H9 (cell line): ENCODE results near the gene CDK10. TPM values are rescaled to one million over a fixed set of nuclear protein-coding genes. Genes with fewer than 3 reads are reported as not detected.

Source experiments
- DNase-seq: peaks from one replicate; pipeline ENCODE4 v3.0.0-alpha.2; 2017
- H2AFZ ChIP-seq: one replicate; pipeline ENCODE4 v1.6.1; 2013; ENCODE audit warnings: mild to moderate bottlenecking, low read length, control low read depth, moderate library complexity
- H2AK5ac ChIP-seq: 2 replicates; pipeline ENCODE4 v1.6.1; 2013; ENCODE audit warnings: low read length, control low read depth, mixed read lengths; ENCODE audit not compliant: insufficient read length
- H2BK120ac ChIP-seq: one replicate; pipeline ENCODE4 v1.6.1; 2013; ENCODE audit warnings: low read depth, mild to moderate bottlenecking, low read length, control low read depth, inconsistent platforms; ENCODE audit not compliant: poor library complexity, severe bottlenecking
- H2BK12ac ChIP-seq: 2 replicates; pipeline ENCODE4 v1.6.1; 2013; ENCODE audit warnings: low read length, control low read depth, mixed read lengths, low read depth; ENCODE audit not compliant: insufficient read length
- H2BK15ac ChIP-seq: 2 replicates; pipeline ENCODE4 v1.6.1; 2013; ENCODE audit warnings: low read depth, low read length, control low read depth
- H2BK20ac ChIP-seq: one replicate; pipeline ENCODE4 v1.6.1; 2013; ENCODE audit warnings: low read depth, mild to moderate bottlenecking, low read length, control low read depth, inconsistent platforms; ENCODE audit not compliant: poor library complexity, severe bottlenecking
- H2BK5ac ChIP-seq: 2 replicates; pipeline ENCODE4 v1.6.1; 2013; ENCODE audit warnings: low read length, control low read depth, mixed read lengths; ENCODE audit not compliant: insufficient read length
- H3K14ac ChIP-seq: 2 replicates; pipeline ENCODE4 v1.6.1; 2013; ENCODE audit warnings: low read length, control low read depth; ENCODE audit not compliant: insufficient read depth
- H3K18ac ChIP-seq: 2 replicates; pipeline ENCODE4 v1.6.1; 2013; ENCODE audit warnings: low read depth, mild to moderate bottlenecking, mixed read lengths, low read length, control low read depth; ENCODE audit not compliant: insufficient read length
- H3K23ac ChIP-seq: 2 replicates; pipeline ENCODE4 v1.6.1; 2013; ENCODE audit warnings: low read length, control low read depth, mixed read lengths, low read depth; ENCODE audit not compliant: insufficient read length
- H3K23me2 ChIP-seq: 2 replicates; pipeline ENCODE4 v1.6.1; 2013; ENCODE audit warnings: low read depth, mild to moderate bottlenecking, mixed read lengths, low read length, control low read depth; ENCODE audit not compliant: insufficient read length, poor library complexity, severe bottlenecking
- H3K27ac ChIP-seq: 2 replicates; pipeline ENCODE4 v1.5.1; 2013; ENCODE audit warnings: low read length, control low read depth, mixed read lengths, low read depth; ENCODE audit not compliant: insufficient read length
- H3K27me3 ChIP-seq: 2 replicates; pipeline ENCODE4 v1.6.1; 2013; ENCODE audit warnings: low read length, control low read depth, inconsistent platforms; ENCODE audit not compliant: insufficient read depth
- H3K4ac ChIP-seq: 2 replicates; pipeline ENCODE4 v1.6.1; 2013; ENCODE audit warnings: low read depth, mild to moderate bottlenecking, control low read depth, inconsistent platforms, low read length, moderate library complexity
- H3K4me1 ChIP-seq: 2 replicates; pipeline ENCODE4 v1.6.1; 2013; ENCODE audit warnings: low read length, control low read depth, inconsistent platforms; ENCODE audit not compliant: insufficient read depth
- H3K4me2 ChIP-seq: 2 replicates; pipeline ENCODE4 v1.6.1; 2013; ENCODE audit warnings: low read length, control low read depth, mixed read lengths; ENCODE audit not compliant: insufficient read length, insufficient read depth
- H3K56ac ChIP-seq: 2 replicates; pipeline ENCODE4 v1.6.1; 2013; ENCODE audit warnings: low read depth, mild to moderate bottlenecking, mixed read lengths, low read length, control low read depth; ENCODE audit not compliant: insufficient read length
- H3K79me1 ChIP-seq: 2 replicates; pipeline ENCODE4 v1.6.1; 2013; ENCODE audit warnings: low read depth, mild to moderate bottlenecking, moderate library complexity, low read length, control low read depth, inconsistent platforms; ENCODE audit not compliant: insufficient read depth, poor library complexity, severe bottlenecking
- H3K79me2 ChIP-seq: 2 replicates; pipeline ENCODE4 v1.6.1; 2013; ENCODE audit warnings: low read length, control low read depth, inconsistent platforms; ENCODE audit not compliant: insufficient read depth
- H3K9ac ChIP-seq: 2 replicates; pipeline ENCODE4 v1.6.1; 2013; ENCODE audit warnings: low read length, control low read depth, mixed read lengths; ENCODE audit not compliant: insufficient read length; ENCODE audit errors: extremely low read depth
- H3K9me3 ChIP-seq: one replicate; pipeline ENCODE4 v1.6.1; 2013; ENCODE audit warnings: low read depth, low read length, inconsistent platforms; ENCODE audit not compliant: control insufficient read depth
- H3T11ph ChIP-seq: one replicate; pipeline ENCODE4 v1.6.1; 2013; ENCODE audit warnings: mild to moderate bottlenecking, low read length, control low read depth, inconsistent platforms
- H4K20me1 ChIP-seq: one replicate; pipeline ENCODE4 v1.6.1; 2013; ENCODE audit not compliant: control insufficient read depth, insufficient read length, insufficient read depth
- H4K5ac ChIP-seq: 2 replicates; pipeline ENCODE4 v1.6.1; 2013; ENCODE audit warnings: low read depth, mild to moderate bottlenecking, mixed read lengths, low read length, control low read depth; ENCODE audit not compliant: insufficient read length
- H4K8ac ChIP-seq: replicated peaks from 2 replicates; pipeline ENCODE4 v1.6.1; 2013; ENCODE audit warnings: low read length, control low read depth, mixed read lengths, low read depth; ENCODE audit not compliant: insufficient read length
- H4K91ac ChIP-seq: 2 replicates; pipeline ENCODE4 v1.6.1; 2013; ENCODE audit warnings: low read depth, mild to moderate bottlenecking, moderate library complexity, mixed read lengths, low read length, control low read depth; ENCODE audit not compliant: insufficient read length
- H3K27ac Mint-ChIP-seq, 3 experiments: 2 replicates in 2 of 3; 3 replicates in 1 of 3; pipeline ENCODE4 v1.8.0; 2020 to 2021; ENCODE audit warnings: mixed read lengths in 3 of 3, mild to moderate bottlenecking in 1 of 3, moderate library complexity in 1 of 3
- H3K27me3 Mint-ChIP-seq: 2 replicates; pipeline ENCODE4 v1.8.0; 2021; ENCODE audit warnings: low read depth, mild to moderate bottlenecking, moderate library complexity, mixed read lengths
- H3K36me3 Mint-ChIP-seq, 3 experiments: 2 replicates in 2 of 3; 3 replicates in 1 of 3; pipeline ENCODE4 v1.8.0; 2020 to 2021; ENCODE audit warnings: low read depth in 3 of 3, mixed read lengths in 3 of 3; ENCODE audit not compliant: insufficient read depth in 1 of 3
- H3K4me1 Mint-ChIP-seq, 2 experiments: 2 replicates each; pipeline ENCODE4 v1.8.0; 2020; ENCODE audit warnings: mixed read lengths in 2 of 2
- H3K4me3 Mint-ChIP-seq, 2 experiments: 2 replicates in 1 of 2; 3 replicates in 1 of 2; pipeline ENCODE4 v1.8.0; 2020 to 2021; ENCODE audit warnings: mild to moderate bottlenecking in 2 of 2, mixed read lengths in 2 of 2, moderate library complexity in 1 of 2
- H3K9me3 Mint-ChIP-seq, 2 experiments: 2 replicates in 1 of 2; 3 replicates in 1 of 2; pipeline ENCODE4 v1.8.0; 2020; ENCODE audit warnings: mild to moderate bottlenecking in 2 of 2, mixed read lengths in 2 of 2, moderate library complexity in 1 of 2
- WGBS: extraction: QIAGEN DNeasy Blood & Tissue Kit; methylation state at CpG from one replicate; pipeline ENCODE4 v1.1.7; 2013; ENCODE audit warnings: missing lambda C conversion rate, low lambda C conversion rate, mixed read lengths; ENCODE audit not compliant: insufficient read length; ENCODE audit errors: extremely low coverage; 5-methylcytosine and 5-hydroxymethylcytosine counted together
- total RNA-seq: library from RNA; stranded (reverse); gene quantifications from 2 replicates; pipeline ENCODE4 v1.2.1, GENCODE V29; 2021
- TF ChIP-seq, protein P1 (sequence below): fragments of 200-600 bp; sonication (generic); conservative IDR thresholded peaks from 3 replicates; pipeline ENCODE4 v1.8.0; 2021; ENCODE audit warnings: antibody characterized with exemption, mild to moderate bottlenecking

The CDK10 gene
- total RNA-seq, 1 experiment from 2014 or later, result 77.1 TPM

DNA sequence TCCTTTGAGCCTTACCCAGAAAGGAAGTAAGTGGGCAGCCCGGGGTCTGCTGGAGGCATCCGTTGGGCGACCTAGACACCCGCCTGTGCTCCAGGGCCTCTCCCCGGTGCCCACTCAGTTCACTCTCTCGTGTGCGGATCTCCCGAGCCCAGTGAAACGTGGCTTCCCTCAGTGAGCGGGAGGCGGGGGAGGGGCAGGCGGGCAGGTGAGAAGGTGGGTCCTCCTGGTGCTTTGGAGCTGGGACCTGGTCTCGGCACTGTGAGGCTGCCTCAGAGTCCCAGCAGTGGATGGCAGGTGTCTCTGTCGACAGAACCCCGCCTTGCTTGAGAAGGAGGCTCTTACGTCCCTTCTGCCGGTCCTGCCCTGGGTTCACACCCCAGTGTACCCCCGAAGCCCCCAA lies 42.8 kb downstream of the CDK10 start:
- no peak overlapping the region for H3K4ac ChIP-seq
- no peak overlapping the region for H2BK120ac ChIP-seq
- H4K8ac ChIP-seq, result no peak overlapping the region
- DNase-seq, result no peak
- H3K56ac ChIP-seq, result no peak overlapping the region
- no peak overlapping the region for H2AK5ac ChIP-seq
- no peaks in the 10 kb centered on the region for H3K79me1 ChIP-seq
- no peak overlapping the region for H3K27ac ChIP-seq
- H4K20me1 ChIP-seq, result no peaks in the 10 kb centered on the region
- H2BK5ac ChIP-seq, result no peak overlapping the region
- H3K79me2 ChIP-seq, result no peaks in the 10 kb centered on the region
- H3T11ph ChIP-seq, result no peak overlapping the region
- H3K9ac ChIP-seq, result no peak overlapping the region
- H3K9me3 ChIP-seq, result no peaks in the 10 kb centered on the region
- TF ChIP-seq, protein P1, sequence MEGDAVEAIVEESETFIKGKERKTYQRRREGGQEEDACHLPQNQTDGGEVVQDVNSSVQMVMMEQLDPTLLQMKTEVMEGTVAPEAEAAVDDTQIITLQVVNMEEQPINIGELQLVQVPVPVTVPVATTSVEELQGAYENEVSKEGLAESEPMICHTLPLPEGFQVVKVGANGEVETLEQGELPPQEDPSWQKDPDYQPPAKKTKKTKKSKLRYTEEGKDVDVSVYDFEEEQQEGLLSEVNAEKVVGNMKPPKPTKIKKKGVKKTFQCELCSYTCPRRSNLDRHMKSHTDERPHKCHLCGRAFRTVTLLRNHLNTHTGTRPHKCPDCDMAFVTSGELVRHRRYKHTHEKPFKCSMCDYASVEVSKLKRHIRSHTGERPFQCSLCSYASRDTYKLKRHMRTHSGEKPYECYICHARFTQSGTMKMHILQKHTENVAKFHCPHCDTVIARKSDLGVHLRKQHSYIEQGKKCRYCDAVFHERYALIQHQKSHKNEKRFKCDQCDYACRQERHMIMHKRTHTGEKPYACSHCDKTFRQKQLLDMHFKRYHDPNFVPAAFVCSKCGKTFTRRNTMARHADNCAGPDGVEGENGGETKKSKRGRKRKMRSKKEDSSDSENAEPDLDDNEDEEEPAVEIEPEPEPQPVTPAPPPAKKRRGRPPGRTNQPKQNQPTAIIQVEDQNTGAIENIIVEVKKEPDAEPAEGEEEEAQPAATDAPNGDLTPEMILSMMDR, result no peak
- no peak overlapping the region for H4K91ac ChIP-seq
- no peaks in the 10 kb centered on the region for H3K4me1 ChIP-seq
- no peak overlapping the region for H2BK12ac ChIP-seq
- peaks cover 16 to 61% (median 53%) of the 10 kb centered on the region in 3 experiments; a peak in 6 of 7 replicates for H3K36me3 Mint-ChIP-seq
- no peaks in the 10 kb centered on the region; a peak in 1 of 5 replicates for H3K9me3 Mint-ChIP-seq
- H4K5ac ChIP-seq, result no peak overlapping the region
- H2BK15ac ChIP-seq, result no peak overlapping the region
- no CpG with 5 or more reads among the region's 18 CpGs for WGBS
- H3K14ac ChIP-seq, result no peak overlapping the region
- H3K23ac ChIP-seq, result no peak overlapping the region
- peak overlapping the region in 2 of 3 experiments; percentile 61 to 81; a peak in 3 of 7 replicates for H3K27ac Mint-ChIP-seq
- H3K27me3 ChIP-seq, result no peaks in the 10 kb centered on the region
- peaks cover 9 to 24% of the 10 kb centered on the region in 2 experiments for H3K4me1 Mint-ChIP-seq
- H3K18ac ChIP-seq, result no peak overlapping the region
- no peak overlapping the region for H3K4me2 ChIP-seq
- peaks cover 2% of the 10 kb centered on the region for H3K27me3 Mint-ChIP-seq
- H2AFZ ChIP-seq, result no peak overlapping the region
- no peak overlapping the region for H2BK20ac ChIP-seq
- H3K4me3 Mint-ChIP-seq, result no peak overlapping the region
- H3K23me2 ChIP-seq, result no peaks in the 10 kb centered on the region
